ENCODE data around the gene ITGA11.

ITGA11 gene

DNA sequence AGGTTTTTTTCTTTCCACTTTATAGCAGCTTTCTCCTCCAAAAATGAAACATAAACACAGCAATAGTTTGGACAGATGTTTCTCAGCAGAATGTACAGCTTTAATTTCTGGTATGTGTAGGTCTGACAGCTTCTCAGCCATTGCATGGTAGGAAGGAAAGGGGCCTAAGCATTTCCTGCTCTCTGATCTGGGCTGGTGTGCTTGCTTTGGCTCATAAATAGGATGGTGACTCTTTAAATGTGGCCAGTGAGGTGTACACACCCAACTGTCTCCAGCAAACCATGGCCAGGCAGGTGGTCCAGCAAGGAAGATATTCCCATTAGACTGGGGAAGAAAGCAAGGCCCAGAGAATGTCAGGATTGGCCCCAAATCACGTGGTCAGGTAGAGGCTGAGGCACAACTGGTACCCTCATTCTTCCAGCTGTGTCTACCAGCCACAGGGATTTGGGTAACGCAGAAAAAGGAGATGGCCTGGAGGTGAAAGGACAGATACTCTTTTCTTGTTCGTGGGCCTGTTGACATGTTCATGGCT is 52.1 kb downstream of the ITGA11 start:
- TF ChIP-seq, protein P1, sequence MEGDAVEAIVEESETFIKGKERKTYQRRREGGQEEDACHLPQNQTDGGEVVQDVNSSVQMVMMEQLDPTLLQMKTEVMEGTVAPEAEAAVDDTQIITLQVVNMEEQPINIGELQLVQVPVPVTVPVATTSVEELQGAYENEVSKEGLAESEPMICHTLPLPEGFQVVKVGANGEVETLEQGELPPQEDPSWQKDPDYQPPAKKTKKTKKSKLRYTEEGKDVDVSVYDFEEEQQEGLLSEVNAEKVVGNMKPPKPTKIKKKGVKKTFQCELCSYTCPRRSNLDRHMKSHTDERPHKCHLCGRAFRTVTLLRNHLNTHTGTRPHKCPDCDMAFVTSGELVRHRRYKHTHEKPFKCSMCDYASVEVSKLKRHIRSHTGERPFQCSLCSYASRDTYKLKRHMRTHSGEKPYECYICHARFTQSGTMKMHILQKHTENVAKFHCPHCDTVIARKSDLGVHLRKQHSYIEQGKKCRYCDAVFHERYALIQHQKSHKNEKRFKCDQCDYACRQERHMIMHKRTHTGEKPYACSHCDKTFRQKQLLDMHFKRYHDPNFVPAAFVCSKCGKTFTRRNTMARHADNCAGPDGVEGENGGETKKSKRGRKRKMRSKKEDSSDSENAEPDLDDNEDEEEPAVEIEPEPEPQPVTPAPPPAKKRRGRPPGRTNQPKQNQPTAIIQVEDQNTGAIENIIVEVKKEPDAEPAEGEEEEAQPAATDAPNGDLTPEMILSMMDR (IDR thresholded peaks at IDR 0.05) = no peak
- TF ChIP-seq ZFX (IDR thresholded peaks at IDR 0.05; ENCODE audit: borderline replicate concordance) = no peak
- H3K27ac ChIP-seq = no peak overlapping the region

DNA sequence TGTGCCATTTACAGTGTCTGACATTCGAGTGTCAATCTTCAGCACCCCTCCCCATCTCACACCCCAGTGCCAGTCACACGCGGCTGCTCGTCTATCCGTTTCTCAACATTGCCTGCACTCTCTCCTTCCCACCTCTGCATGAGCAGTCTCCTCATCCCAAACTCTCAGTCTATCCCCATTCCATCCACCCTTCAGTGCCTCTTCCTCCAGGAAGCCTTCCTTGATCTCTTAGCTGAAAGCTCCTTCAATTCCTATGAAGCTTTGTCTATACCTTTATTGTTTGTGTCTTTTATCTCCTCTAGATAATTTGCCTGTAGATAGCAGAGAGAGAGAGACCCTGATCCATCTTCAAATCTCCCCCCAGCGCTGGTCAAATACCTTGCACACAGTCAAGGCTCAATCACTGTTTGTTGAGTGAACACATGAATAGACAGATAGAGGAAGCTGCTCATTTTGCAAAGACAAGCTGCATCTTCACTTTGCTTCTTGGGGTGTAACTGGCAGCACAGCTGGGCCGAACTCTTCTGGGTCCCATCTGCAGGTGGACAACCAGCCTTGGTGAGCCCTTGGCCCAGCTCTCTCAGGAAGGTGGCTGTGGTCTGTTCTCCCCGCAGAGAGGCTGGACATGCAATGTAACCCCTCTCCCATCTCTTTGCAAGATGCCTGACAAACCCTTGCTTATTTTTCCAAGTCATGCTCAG is 52.8 kb downstream of the ITGA11 start:
- no peak overlapping the region for H3K27ac ChIP-seq
- TF ChIP-seq ZFX (IDR thresholded peaks at IDR 0.05; ENCODE audit: borderline replicate concordance) = no peak
- TF ChIP-seq, protein P1 (IDR thresholded peaks at IDR 0.05) = no peak

DNA sequence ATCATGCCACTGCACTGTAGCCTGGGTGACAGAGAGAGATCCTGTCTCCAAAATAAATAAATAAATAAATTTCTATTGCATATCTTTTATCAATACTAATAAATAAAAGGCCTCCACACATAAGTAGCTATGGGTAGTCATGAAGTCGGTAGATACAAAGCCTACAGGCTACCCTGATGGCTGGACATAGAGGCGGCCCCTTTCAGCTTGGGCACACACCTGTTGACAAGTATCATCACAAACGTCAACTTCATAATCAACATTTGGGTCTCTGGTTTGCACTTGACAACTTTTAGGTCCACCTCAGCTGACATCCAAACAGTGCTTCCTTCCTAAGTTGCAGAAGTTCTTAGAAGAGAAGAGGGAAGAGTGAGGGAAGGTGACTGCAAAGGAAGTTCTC is 53.4 kb downstream of the ITGA11 start:
- no peak overlapping the region for H3K27ac ChIP-seq
- no peak for TF ChIP-seq ZFX (IDR thresholded peaks at IDR 0.05; ENCODE audit: borderline replicate concordance)
- TF ChIP-seq, protein P1 (IDR thresholded peaks at IDR 0.05) = no peak

DNA sequence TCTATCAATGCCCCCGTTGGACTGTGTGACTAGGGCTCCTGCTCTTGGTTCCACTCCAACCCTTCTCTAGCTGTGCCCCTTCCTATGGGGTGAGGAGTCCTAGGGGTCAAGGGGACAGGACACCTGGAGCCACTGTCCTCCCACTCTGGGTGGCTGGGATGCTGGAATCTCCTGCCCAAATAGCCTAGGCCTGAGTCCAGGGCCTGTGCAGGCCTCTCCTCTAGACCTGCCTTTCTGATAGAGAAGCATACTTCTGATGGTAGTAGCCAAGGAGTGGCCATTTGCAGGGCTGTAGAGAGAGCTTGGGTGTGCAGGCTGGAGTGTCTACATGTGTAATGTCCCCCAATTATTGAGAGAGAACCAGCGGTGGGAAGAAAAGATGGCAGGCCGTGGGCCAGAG is 54.2 kb downstream of the ITGA11 start:
- no peak overlapping the region for H3K27ac ChIP-seq
- no peak for TF ChIP-seq ZFX (IDR thresholded peaks at IDR 0.05; ENCODE audit: borderline replicate concordance)
- TF ChIP-seq, protein P1 (IDR thresholded peaks at IDR 0.05) = no peak

DNA sequence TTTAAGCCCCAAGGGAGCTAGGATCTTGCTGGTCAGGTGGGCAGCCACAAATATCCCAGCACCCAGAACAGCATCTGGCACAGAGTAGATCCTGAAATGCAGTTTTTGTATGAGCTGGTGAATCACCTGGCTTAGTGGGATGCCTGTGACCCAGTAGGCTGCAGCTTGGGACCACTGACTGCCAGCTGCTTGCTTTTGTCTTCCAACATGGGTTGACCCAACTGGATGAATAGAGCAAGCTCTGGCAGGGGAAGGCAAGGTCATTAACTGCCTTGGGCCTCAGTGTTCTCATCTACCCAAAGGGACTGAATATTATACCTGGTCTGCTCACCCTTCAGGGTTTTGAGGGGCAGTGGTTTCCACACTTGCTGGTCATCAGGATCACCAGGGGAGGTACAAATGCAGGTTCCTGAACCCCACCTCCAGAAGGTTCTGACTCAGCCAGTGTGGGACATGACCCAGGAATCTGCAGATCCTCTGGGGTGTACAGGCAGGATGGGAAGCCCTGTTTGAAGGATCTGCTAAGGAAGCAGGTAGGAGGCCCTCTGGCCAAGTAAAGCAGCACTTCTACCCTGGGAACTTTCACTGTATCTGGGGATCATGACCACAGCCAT is 55.4 kb downstream of the ITGA11 start:
- H3K27ac ChIP-seq = no peak overlapping the region
- TF ChIP-seq, protein P1 (IDR thresholded peaks at IDR 0.05) = no peak
- TF ChIP-seq ZFX (IDR thresholded peaks at IDR 0.05; ENCODE audit: borderline replicate concordance) = no peak

DNA sequence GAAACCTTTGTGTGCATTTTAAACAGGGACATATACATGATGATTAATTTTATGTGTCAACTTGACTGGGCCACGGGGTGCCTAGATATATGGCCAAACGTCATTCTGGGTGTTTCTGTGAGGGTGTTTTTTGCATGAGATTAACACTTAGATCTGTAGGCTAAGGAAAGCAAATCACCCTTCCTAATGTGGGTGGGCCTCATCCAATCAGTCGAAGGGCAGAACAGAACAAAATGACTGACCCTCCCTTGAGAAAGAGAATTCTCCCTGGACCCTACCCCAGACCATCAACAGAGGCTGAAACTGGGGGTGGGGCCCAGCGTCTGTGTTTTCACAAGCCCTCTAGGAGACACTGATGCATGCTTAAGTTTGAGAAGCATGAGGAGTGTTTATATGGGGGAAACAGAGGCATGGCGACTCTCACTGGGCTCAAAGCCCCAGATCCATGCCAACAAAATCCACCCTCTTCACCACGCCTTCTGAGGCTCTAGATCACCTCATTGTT is 56.2 kb downstream of the ITGA11 start:
- TF ChIP-seq, protein P1 (IDR thresholded peaks at IDR 0.05) = no peak
- no peak for TF ChIP-seq ZFX (IDR thresholded peaks at IDR 0.05; ENCODE audit: borderline replicate concordance)

DNA sequence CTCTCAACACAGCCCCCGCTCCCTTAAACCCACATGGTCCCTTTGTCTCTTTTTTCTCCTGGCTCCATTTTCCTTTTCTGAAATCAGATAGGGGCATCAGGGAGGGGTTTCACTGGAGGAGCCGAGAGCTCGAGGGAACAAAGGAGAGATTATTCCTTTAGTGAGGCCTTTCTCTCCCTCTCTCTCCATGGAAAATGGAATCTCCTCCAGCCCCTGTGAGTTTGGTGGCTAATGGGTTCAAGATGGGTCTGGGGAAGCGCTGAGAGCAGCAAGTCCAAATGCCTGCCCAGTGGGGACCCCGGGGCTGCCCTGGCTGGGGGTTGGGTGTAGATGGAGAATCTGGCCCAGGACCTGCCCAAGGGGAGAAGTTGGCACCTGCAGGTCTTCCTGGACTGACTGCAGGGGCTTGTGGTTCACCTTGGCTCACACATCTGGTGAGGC is 56.8 kb downstream of the ITGA11 start:
- TF ChIP-seq, protein P1 (IDR thresholded peaks at IDR 0.05) = no peak
- TF ChIP-seq ZFX (IDR thresholded peaks at IDR 0.05; ENCODE audit: borderline replicate concordance) = no peak
- no peak overlapping the region for H3K27ac ChIP-seq

More for the DNA sequence above, 56.2 kb downstream of the ITGA11 start:
- no peak overlapping the region for H3K27ac ChIP-seq
